GM19438 (cell line): ENCODE data around the gene SACM1L.

ENCODE experiments used
- ATAC-seq: cut with Tn5 transposase; IDR thresholded peaks from one replicate; pipeline ENCODE4 v1.9.1; 2021; ENCODE audit warnings: low read depth; ENCODE audit not compliant: unreplicated experiment

The SACM1L gene

GRCh38 chr3:45761831-45762230, 72.6 kb downstream of the SACM1L start:
- no peak for ATAC-seq

DNA sequence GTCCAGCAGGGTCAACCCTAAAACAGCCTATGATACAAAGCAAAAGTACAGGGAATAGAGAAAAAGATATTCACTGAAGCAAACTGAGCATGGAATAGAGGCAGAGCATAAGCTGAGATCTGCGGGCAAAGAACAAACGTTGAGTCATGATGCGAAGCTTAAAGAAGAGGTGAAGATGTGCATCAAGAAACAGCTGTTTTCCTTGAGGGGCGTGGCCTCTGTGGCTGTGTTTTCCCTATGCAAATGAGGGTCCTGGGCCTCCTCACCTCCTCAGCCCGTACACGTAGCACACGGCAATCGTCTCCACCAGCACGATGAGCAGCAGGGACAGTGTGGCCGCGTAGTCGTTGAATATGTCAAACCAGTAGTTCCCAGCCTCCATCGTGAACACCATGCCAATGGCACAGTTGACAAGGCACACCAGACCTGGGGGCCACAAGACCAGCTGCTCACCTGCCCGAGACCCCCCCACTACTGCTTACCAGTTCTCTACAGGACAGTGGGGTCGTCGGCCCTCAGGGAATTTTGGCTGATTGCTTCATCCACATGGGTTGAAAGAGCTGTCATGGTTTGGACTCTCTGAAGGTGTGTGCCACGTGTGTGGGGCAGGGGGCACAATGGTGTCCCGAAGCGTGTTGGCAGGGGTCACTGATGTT, 73.6 kb downstream of the SACM1L start:
- ATAC-seq: no peak

DNA sequence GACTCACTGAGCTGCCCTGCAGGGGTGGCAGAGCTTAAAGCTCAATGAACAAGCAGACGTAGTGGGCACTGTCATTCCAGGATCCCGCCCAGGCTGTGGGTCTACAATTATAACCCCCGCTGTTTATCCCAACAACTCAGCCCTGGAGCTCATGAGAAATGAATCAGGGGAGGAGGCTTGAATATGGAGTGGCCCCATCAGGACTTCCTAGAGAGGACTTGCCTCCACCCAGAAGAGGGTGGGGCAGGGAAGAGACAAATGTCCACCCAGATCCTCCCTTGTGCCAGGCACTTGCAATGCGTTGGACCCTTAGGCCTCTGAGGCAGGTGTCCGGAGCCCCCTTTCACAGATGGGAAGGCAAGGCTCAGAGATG, 74.1 kb downstream of the SACM1L start:
- no peak for ATAC-seq

DNA sequence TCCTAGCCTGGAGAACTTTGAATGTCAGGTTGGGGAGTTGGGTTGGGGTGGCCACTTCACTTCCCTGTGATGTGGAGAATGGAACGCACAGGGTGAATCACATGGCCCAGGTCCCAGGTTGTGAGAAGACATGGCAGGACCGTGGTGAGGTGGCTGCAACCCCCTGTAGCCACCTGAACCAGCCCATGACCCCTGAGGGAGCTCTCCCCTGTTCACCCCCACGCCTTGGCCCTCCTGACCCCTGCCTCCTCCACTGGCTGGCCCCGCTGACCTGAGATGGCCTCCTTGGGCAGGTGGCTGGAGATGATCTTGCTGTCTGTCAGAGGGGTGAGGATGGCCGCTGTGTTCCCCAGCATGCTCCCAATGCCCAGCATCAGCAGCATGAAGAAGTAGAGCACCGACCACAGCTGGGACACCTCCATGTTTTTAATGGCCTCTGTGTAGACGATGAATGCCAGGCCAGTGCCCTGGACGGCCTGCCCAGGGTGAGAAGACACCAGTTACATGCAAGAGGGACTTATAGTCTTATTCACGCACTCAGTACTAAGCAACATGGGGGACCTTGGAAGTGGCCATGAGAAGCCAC, 76.2 kb downstream of the SACM1L start:
- no peak for ATAC-seq

- ATAC-seq: no peak
These were observed 76.8 kb downstream of the SACM1L start for GRCh38 chr3:45765958-45766357.

GRCh38 chr3:45771166-45771775, 82.1 kb downstream of the SACM1L start:
- ATAC-seq: no peak

GRCh38 chr3:45771831-45772230, 82.6 kb downstream of the SACM1L start:
- no peak for ATAC-seq

DNA sequence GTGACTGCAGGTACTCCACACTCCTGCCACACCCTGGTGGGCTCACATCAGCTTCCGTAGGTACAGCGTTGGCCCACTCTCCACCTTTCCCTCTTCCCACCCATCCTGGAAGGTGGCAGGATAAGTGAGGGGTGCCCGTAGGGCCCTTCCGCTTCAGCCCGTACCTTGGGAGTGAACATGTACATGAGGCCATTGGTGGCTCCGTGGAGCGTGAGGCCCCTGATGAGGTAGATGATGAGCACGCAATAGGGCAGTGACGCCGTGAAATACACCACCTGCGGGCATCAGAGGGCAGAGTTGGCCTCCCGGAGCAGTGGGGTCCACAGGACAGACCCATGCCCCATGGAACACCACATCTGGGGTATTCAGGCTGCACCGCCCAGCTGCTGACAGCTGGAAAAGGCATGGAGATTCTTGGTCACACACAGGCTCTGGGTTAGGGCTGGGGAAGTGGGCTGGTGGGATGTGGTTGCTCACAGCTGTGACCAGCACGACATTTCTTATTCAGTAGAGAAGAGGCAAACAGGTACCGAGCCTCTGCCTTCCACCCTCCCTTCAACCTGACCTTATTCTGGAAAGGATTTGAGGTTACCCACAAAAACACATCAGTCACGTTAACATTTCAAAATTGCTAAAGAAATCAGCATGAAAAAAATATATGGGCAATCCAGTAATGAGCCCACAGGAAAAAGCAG, 83.3 kb downstream of the SACM1L start:
- ATAC-seq: no peak

- no peak for ATAC-seq
These were observed 83.9 kb downstream of the SACM1L start for GRCh38 chr3:45773072-45773471.

DNA sequence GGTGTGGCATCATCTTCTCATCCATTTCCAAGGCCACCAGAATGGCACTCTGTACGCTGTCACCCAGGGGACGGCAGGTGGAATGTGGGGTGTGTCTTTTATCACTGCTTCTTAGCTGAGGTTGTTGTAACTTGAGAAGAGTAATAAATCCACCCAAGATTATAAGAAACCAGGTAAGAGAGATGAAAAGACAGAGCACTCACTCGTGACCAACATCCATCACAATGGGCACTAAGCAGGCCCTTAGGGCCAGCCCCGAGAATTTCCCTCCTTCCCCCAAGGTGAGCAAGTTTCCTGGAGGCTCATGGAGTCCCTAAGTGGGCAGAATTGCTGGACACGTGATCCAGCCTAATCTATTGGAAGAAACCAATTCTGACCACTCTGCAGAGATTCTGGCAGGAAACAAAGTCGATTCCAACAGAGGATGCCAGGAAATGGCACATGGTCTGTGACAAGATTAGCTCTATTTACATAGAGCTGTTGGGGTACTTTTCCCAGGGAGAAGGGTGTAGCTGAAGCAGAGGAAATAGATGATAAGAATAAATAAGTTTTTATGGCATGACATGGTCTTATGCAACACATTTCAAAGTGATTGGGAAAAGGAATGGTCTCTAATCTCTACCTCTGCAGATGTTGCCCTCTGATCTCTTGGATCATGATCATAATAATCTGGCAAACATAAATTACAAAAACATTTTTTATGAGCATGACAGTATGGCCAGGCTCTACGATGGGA, 84.7 kb downstream of the SACM1L start:
- ATAC-seq: no peak

DNA sequence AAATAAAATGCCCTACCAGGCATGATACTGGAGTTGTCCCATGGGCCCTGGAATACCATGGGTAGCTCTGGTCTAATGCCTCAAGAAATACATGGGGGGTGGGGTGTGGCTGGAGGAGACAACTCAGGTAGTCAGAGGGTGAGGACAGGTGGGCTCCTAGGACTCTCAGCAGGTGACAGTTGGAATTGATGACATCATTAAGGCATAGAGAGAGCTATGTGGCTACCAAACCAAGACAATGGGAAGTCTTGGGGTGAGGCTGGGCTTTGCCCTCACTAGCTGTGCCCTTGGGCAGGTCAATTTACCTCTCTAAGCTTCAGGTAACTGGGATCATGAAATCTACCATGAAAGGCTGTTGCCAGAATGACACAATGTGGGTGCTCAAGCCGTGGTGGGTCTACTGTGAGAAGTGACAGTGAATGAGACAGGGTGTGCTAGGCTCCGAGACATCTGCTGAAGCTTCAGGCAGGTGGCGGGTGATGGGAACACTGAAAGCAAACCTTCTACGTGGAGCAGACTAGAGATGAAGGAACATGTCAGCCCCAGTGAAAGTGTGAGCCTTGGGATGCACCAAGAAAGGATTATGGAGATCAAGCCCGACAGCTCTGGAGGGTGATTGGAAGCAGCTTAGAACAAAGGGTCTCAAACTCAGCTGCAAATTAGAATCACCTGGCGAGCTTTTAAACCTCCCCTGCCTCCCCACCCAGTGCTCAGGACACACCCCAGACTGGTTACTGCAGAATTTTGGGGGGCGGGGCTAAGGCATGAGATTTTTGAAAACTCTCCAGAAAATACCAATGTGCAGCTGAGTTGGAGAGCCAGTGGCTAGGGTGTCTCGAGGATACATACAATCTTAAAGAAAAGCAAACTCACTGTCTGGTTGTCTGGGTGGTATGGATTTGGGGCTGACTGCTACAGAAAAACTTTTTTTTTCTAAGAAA, 85.7 kb downstream of the SACM1L start:
- ATAC-seq: no peak

DNA sequence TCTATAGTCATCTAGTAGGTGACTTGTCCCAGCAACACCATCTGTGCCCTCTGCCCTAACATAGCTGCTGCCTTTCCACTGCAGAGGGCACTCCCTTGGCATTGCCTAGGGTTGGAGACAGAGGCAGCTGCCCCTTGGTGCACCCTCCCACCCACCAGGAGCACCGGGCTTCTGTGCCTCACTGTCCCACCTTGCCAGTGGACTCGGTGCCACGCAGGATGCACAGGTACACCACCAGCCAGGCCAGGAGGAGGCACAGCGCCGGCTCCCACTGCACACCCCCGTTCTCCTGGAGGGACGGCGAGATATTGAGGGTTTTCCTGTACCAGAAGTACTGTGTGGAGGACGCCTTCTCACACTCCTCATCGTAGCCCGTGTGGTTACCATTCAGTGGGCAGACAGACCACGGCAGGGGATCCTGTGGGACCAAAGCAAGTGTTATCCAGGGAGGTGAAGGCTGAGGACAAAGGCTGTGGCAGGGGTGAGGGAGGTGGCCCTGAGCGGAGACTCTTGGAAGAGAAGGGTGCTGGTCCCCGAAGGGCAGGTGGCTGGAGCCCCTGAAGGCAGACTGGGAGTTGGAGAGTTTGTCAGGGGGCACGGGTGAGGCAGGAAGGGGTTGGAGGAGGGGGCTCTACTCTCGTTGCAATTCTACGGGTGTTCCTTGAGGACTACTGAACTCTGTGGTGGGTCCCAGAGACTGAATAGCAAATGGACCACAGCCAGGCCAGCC, 86.5 kb downstream of the SACM1L start:
- no peak for ATAC-seq

- ATAC-seq: no peak
These were observed 87.1 kb downstream of the SACM1L start for GRCh38 chr3:45776301-45776595.

GRCh38 chr3:45776611-45777010, 87.4 kb downstream of the SACM1L start:
- ATAC-seq: no peak

GRCh38 chr3:45777111-45777745, 88.0 kb downstream of the SACM1L start:
- ATAC-seq: no peak

- no peak for ATAC-seq
These were observed 88.7 kb downstream of the SACM1L start for GRCh38 chr3:45777746-45778386.

GRCh38 chr3:45778761-45779201, 89.6 kb downstream of the SACM1L start:
- ATAC-seq: no peak
